Inflammatory macrophage (primary cell): ENCODE results near the gene CRAT.

Experiments
- DNase-seq, 2 donors: peaks; one replicate each; pipeline ENCODE4 v3.0.0-alpha.2; 2020 to 2022

CRAT gene

GRCh38 chr9:129089246-129089645 is 21.3 kb downstream of the CRAT start:
- DNase-seq = no peak

DNA sequence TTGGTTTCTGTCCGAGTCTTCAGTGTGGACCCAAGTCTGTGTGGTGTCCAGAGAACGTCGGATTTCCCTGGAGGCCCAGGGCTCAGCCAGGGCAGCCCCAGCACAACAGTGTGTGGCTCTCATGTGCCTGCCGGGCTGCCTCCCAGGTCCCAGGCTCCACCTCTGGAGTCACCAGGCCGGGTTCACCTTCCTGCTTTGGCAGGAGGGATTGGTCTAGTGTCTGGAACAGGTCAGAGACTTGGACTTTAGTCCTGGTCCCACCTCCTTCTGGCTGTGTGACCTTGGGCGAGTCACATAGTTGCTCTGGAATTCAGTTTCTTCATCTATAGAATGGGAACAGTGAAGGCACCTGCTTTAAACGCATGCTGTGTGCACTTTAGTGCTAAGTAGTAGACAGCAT is 26.5 kb downstream of the CRAT start:
- no peak for DNase-seq

DNA sequence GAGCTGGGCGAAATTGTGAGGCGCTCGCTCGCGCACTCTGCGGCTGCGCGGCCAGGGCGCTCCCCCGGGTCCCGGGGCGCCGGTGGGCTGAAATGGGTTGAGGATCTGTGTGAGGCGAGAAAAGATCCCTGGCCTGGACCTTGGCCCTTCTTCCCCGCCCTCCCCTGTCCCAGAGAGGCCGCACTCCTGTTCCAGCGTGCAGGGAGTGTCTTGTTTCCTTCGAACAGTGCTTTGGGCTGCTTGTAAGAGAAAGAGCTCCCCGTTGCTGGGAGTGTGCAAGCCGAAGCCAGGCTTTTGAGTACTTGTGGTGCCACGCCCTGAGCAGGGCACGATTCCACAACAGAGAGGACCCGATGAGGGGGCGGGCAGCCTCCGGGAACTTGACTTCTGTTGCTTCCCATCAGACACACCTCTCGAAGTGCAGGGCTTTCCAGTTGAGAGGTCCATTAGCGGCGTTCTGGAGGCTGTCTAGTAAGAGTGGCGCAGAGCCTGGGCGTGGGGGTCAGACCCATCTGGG is 29.1 kb downstream of the CRAT start:
- peak; percentile 39 to 44 for DNase-seq

GRCh38 chr9:129080601-129081387 is 29.8 kb downstream of the CRAT start, which contains the start of gene DOLPP1:
DOLPP1 (plus strand) TSS chr9:129081111; CDS start chr9:129081132, 21 bp downstream.
- peak; percentile 99 to 100 for DNase-seq

DNA sequence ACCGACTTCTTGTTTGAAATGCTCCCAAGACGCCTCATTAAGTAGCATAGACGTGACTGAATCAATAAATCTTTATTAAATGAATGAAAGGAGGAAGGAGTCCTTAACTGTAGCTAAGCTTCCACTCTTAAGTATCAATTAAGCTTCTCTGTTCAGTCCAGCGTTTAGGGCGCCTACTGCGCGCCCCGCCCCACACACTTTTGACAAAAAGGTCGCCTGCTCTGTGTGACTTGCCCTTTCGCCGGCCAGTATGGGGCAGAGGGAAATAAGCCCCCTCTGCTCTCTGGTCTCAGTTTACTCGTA is 30.3 kb downstream of the CRAT start:
- DNase-seq = no peak

- DNase-seq = no peak
These were observed 30.8 kb downstream of the CRAT start for GRCh38 chr9:129079829-129080228.

DNA sequence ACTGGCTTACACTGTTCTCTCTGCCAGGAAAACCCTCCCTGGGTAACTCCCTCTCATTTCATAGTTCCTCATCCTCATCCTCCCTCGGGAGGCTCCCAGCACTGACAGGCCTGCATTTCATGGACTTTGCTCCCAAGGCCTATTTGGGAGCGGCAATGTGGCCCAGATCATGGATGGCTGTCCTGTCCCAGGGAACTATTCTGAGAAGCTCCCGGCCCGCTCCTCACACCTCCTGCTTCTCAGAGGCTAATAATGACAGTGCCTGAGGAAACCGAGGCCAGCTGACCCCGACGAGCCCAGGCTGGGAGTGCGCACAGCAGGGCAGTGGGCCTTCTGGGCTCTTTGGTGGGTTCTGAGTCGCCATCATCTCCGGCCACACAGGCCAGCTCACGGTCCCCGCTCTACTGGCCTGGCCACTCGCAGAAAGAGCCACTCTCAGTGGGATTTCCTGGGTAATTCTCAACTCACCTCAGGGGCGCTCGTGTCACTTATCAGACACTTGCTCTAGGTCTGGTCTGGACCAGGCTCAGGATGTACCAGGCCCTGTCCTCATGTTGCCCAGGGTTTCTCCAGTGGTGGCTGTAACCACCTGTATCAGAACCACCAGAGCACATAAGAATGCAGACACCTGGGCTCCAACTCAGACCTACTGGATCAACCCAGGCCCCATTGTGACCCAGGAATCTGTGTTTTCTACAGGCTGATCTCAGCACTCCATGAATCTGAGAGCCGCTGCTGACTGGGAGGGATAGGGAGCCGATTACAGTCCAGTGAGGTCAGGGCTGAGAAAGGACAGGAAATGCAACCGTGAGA is 31.7 kb downstream of the CRAT start:
- DNase-seq = no peak

DNA sequence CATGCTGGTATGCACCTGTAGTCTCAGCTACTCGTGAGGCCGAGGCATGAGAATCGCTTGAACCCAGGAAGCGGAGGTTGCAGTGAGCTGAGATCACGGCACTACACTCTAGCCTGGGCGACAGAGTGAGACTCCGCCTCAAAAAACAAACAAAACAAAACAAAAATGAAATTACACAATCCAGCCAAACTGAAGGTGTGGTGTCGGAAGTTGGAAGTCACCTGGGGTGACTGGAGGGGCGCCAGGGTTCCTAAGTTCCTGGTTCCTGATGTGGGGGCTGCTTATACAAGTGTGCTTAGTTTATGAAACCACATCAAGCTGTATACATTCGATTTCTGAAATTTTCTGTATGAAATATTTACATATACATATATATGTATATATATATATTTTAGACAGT is 33.4 kb downstream of the CRAT start:
- DNase-seq = no peak

DNA sequence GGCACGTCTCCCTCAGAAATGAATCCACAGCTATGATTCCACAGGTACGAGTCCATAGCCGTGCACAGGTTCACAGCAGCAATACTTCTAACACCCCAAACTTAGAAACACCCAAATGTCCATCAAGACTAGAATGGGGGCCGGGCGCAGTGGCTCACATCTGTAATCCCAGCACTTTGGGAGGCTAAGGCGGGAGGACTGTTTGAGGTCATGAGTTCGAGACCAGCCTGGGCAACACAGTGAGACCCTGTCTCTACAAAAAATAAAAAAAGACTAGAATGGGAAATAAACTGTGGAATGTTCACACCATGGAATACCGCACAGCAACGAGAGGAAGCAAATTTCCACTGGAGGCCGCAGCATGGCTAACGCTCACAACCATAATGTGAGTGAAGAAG is 34.0 kb downstream of the CRAT start:
- no peak for DNase-seq

GRCh38 chr9:129075996-129076639 is 34.5 kb downstream of the CRAT start:
- DNase-seq = no peak

- DNase-seq = no peak
These were observed 36.5 kb downstream of the CRAT start for GRCh38 chr9:129074106-129074505.

GRCh38 chr9:129073404-129073803 is 37.2 kb downstream of the CRAT start:
- no peak for DNase-seq

GRCh38 chr9:129072171-129072570 is 38.4 kb downstream of the CRAT start:
- no peak for DNase-seq

DNA sequence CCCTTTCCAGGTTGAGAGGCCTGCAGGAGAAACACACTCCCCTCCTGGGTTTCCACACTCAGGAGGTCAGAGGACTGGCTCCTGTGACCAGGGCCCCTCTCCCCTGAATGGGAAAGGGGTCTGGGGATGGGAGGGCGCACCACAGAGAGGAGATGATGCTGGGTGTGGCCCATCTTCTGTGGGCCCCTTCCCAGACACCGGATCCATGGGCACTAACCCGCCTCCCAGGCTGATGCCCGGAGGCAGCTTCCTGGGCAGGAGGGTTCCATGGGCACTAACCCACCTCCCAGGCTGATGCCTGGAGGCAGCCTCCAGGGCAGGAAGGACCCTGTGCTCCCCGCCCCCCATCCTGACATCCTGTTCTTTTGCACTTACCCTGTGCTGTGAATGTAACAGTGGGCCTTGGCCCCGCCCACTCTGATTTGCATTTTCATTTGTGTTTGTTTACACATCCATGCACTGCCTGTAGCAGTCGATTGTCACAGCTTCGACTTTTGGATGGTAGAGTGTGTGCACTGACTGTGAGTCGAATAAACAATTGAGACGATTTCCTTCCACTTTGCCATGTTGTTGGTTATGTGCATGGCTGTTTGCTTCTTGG is 39.0 kb downstream of the CRAT start:
- no peak for DNase-seq

DNA sequence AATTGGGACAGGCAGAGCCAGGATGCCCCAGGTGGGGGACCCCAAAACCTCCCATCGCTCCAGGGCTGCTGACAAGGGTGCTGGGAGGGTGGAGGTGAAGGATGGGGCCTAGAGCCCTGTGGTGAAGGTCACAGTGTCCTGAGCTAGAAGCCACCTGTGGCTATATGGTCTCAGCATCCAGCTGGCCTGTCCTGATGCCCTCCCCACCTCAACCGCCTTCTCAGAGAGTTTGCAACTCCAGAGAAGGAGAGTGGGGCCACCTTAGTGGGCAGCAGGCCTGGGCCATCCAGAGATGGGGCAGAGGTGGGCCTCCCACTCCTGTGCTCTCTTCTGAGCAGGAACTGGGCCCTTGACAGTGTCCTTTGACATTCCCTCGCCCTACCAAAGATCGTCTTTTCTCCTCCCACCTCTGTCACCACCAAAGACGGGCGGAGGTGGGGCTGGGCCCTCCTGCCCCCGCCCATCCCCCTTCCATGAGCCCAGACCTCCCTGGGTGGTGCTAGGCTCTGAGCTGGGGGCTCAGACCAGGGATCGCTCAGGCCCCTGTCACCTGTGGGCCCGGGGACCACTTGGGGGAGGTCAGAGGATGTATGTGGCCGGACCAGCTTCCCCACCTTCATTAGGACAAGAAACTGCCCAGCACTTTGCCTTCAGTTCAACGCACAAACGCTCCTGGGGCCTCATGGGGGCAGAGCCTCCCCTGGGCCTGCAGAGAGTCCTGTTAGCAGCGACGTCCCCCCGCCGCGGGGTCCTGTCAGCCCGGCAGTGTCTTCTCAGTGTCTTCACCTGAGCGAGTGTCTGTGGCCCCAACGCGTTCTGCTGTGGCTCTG is 39.7 kb downstream of the CRAT start:
- DNase-seq = no peak

DNA sequence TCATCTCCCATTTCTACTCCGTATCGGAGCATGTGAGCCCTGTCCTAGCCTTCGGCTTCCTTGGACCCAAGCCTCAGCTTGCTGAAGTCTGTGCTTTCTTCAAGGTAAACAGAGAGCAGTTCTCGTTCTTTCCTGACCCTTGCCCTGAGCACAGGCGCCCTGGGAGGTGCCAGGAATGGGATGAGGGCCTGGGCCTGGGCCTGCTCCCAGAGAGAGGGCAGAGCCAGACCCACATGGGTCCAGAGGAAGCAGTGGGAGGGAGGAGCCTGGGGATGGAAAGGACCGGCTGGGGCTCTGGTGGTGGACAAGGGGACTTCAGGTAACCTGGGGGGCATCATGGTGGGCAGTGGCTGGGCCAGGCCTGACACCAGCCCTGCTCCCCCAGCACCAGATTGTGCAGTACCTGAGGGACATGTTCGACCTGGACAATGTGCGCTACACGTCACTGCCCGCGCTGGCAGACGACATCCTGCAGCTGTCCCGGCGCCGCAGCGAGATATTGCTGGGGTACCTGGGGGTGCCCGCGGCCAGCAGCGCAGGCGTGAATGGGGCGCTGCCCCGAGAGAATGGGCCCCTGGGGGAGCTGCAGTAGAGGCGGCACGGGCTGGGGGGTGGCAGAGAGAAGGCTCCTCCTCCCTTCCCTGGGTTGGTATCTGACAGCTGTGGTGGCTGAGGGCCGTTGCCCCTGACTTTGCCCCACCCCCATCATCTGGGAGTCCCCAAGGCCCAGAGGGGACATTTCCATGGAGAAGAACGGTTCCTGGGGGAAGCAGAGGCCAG is 40.5 kb downstream of the CRAT start:
- DNase-seq = no peak

GRCh38 chr9:129068990-129069861 is 41.4 kb downstream of the CRAT start:
- peak; percentile 84 to 91 for DNase-seq

GRCh38 chr9:129068110-129068509 is 42.5 kb downstream of the CRAT start:
- no peak for DNase-seq

GRCh38 chr9:129064499-129064908 is 46.1 kb downstream of the CRAT start:
- no peak for DNase-seq

GRCh38 chr9:129063061-129063460 is 47.5 kb downstream of the CRAT start:
- DNase-seq = no peak
